Rectal smooth muscle tissue (tissue), 1 donor: ENCODE measurements around the gene KCNF1.
A peak's percentile ranks its signal among the peaks of the same experiment; 100 is the strongest.

Experiments used
- H3K27ac ChIP-seq: one replicate; pipeline ENCODE4 v1.7.0; 2013; ENCODE audit warnings: low read depth, low read length, inconsistent platforms
- H3K27me3 ChIP-seq: one replicate; pipeline ENCODE4 v1.7.0; 2013; ENCODE audit warnings: low read length; ENCODE audit not compliant: control insufficient read depth, insufficient read depth
- H3K36me3 ChIP-seq: one replicate; pipeline ENCODE4 v1.7.0; 2013; ENCODE audit warnings: low read length; ENCODE audit not compliant: control insufficient read depth, insufficient read depth
- H3K4me1 ChIP-seq: one replicate; pipeline ENCODE4 v1.7.0; 2013; ENCODE audit warnings: low read length; ENCODE audit not compliant: control insufficient read depth, insufficient read depth
- H3K4me3 ChIP-seq: one replicate; pipeline ENCODE4 v1.7.0; 2013; ENCODE audit warnings: low read length
- H3K9ac ChIP-seq: one replicate; pipeline ENCODE4 v1.7.0; 2013; ENCODE audit warnings: low read length

Gene KCNF1

GRCh38 chr2:10911291-10912075 lies at the start of gene KCNF1:
Gene KCNF1 (plus strand): TSS chr2:10911934. CDS start chr2:10912427, 493 bp downstream.
- Histone ChIP-seq H3K4me1 (no peaks in the 10 kb centered on the region), H3K27ac (no peak within 1 kb of the TSS), H3K9ac (no peak within 1 kb of the TSS), H3K36me3 (no peaks in the 10 kb centered on the region), H3K4me3 (peak within 1 kb of the TSS; percentile 52), H3K27me3 (peaks cover 22% of the 10 kb centered on the region)

GRCh38 chr2:10862330-10862729 lies 49.4 kb upstream of the KCNF1 start:
- Histone ChIP-seq H3K27ac (no peak overlapping the region), H3K36me3 (no peaks in the 10 kb centered on the region), H3K9ac (no peak overlapping the region), H3K27me3 (peaks cover 4% of the 10 kb centered on the region), H3K4me1 (peaks cover 8% of the 10 kb centered on the region), H3K4me3 (no peak overlapping the region)

- Histone ChIP-seq H3K9ac (no peak overlapping the region), H3K4me1 (peaks cover 13% of the 10 kb centered on the region), H3K36me3 (no peaks in the 10 kb centered on the region), H3K27me3 (peaks cover 4% of the 10 kb centered on the region), H3K27ac (no peak overlapping the region), H3K4me3 (no peak overlapping the region)
These were observed 48.7 kb upstream of the KCNF1 start for GRCh38 chr2:10863047-10863446.

GRCh38 chr2:10863837-10864236 lies 47.9 kb upstream of the KCNF1 start:
- Histone ChIP-seq H3K4me3 (no peak overlapping the region), H3K27ac (peak overlapping the region; percentile 0), H3K4me1 (peaks cover 21% of the 10 kb centered on the region), H3K36me3 (no peaks in the 10 kb centered on the region), H3K27me3 (peaks cover 4% of the 10 kb centered on the region), H3K9ac (no peak overlapping the region)

- H3K4me3 ChIP-seq = no peak overlapping the region
- no peak overlapping the region for H3K9ac ChIP-seq
- H3K27ac ChIP-seq = peak overlapping the region; percentile 0
- peaks cover 4% of the 10 kb centered on the region for H3K27me3 ChIP-seq
- H3K4me1 ChIP-seq = peaks cover 25% of the 10 kb centered on the region
- no peaks in the 10 kb centered on the region for H3K36me3 ChIP-seq
These were observed 47.5 kb upstream of the KCNF1 start for GRCh38 chr2:10864251-10864650.

GRCh38 chr2:10864861-10865636 lies 46.7 kb upstream of the KCNF1 start:
- Histone ChIP-seq H3K27me3 (peaks cover 4% of the 10 kb centered on the region), H3K4me1 (peaks cover 28% of the 10 kb centered on the region), H3K4me3 (no peak overlapping the region), H3K36me3 (no peaks in the 10 kb centered on the region), H3K27ac (peak overlapping the region; percentile 40), H3K9ac (no peak overlapping the region)

- Histone ChIP-seq H3K9ac (no peak overlapping the region), H3K4me3 (no peak overlapping the region), H3K27ac (no peak overlapping the region), H3K4me1 (peaks cover 28% of the 10 kb centered on the region), H3K27me3 (peaks cover 4% of the 10 kb centered on the region), H3K36me3 (no peaks in the 10 kb centered on the region)
These were observed 45.9 kb upstream of the KCNF1 start for GRCh38 chr2:10865841-10866240.

- Histone ChIP-seq H3K27me3 (no peaks in the 10 kb centered on the region), H3K27ac (peak overlapping the region; percentile 76), H3K4me3 (no peak overlapping the region), H3K9ac (no peak overlapping the region), H3K4me1 (peaks cover 28% of the 10 kb centered on the region), H3K36me3 (no peaks in the 10 kb centered on the region)
These were observed 43.9 kb upstream of the KCNF1 start for GRCh38 chr2:10867692-10868420.

- Histone ChIP-seq H3K9ac (no peak overlapping the region), H3K4me1 (peaks cover 28% of the 10 kb centered on the region), H3K4me3 (no peak overlapping the region), H3K27ac (peak overlapping the region; percentile 76), H3K36me3 (no peaks in the 10 kb centered on the region), H3K27me3 (no peaks in the 10 kb centered on the region)
These were observed 43.0 kb upstream of the KCNF1 start for GRCh38 chr2:10868465-10869314.

- Histone ChIP-seq H3K36me3 (no peaks in the 10 kb centered on the region), H3K4me1 (peaks cover 20% of the 10 kb centered on the region), H3K27ac (no peak overlapping the region), H3K4me3 (no peak overlapping the region), H3K9ac (no peak overlapping the region), H3K27me3 (no peaks in the 10 kb centered on the region)
These were observed 39.8 kb upstream of the KCNF1 start for GRCh38 chr2:10871978-10872377.

- Histone ChIP-seq H3K36me3 (no peaks in the 10 kb centered on the region), H3K4me3 (no peak overlapping the region), H3K27me3 (no peaks in the 10 kb centered on the region), H3K4me1 (peaks cover 13% of the 10 kb centered on the region), H3K9ac (no peak overlapping the region), H3K27ac (no peak overlapping the region)
These were observed 38.6 kb upstream of the KCNF1 start for GRCh38 chr2:10873171-10873570.
